Measurements from ENCODE around the gene DISC1.

DNA sequence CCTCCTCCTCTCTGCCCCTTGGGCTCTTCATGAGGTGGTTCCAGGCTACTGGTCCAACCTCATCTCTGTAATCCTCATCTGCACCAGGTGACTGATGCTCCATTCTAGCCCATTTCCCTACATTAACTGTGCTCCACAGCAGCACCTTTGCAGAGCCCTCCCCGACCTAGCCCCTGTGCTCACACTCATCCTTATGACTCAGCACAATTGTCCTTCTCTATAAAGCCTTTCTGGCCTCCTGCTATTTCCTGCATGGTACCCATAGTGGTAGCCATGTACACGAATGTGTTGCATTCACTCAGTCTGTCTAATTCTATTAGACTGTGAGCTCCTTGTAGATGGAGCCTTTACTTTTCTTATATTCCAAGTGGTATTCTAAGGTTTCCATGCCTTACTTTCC is 339.0 kb downstream of the DISC1 start:
- TF ChIP-seq, protein P1, sequence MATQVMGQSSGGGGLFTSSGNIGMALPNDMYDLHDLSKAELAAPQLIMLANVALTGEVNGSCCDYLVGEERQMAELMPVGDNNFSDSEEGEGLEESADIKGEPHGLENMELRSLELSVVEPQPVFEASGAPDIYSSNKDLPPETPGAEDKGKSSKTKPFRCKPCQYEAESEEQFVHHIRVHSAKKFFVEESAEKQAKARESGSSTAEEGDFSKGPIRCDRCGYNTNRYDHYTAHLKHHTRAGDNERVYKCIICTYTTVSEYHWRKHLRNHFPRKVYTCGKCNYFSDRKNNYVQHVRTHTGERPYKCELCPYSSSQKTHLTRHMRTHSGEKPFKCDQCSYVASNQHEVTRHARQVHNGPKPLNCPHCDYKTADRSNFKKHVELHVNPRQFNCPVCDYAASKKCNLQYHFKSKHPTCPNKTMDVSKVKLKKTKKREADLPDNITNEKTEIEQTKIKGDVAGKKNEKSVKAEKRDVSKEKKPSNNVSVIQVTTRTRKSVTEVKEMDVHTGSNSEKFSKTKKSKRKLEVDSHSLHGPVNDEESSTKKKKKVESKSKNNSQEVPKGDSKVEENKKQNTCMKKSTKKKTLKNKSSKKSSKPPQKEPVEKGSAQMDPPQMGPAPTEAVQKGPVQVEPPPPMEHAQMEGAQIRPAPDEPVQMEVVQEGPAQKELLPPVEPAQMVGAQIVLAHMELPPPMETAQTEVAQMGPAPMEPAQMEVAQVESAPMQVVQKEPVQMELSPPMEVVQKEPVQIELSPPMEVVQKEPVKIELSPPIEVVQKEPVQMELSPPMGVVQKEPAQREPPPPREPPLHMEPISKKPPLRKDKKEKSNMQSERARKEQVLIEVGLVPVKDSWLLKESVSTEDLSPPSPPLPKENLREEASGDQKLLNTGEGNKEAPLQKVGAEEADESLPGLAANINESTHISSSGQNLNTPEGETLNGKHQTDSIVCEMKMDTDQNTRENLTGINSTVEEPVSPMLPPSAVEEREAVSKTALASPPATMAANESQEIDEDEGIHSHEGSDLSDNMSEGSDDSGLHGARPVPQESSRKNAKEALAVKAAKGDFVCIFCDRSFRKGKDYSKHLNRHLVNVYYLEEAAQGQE (IDR thresholded peaks at IDR 0.05; ENCODE audit: insufficient replicate concordance, low read depth), result no peak
- TF ChIP-seq, protein P2, sequence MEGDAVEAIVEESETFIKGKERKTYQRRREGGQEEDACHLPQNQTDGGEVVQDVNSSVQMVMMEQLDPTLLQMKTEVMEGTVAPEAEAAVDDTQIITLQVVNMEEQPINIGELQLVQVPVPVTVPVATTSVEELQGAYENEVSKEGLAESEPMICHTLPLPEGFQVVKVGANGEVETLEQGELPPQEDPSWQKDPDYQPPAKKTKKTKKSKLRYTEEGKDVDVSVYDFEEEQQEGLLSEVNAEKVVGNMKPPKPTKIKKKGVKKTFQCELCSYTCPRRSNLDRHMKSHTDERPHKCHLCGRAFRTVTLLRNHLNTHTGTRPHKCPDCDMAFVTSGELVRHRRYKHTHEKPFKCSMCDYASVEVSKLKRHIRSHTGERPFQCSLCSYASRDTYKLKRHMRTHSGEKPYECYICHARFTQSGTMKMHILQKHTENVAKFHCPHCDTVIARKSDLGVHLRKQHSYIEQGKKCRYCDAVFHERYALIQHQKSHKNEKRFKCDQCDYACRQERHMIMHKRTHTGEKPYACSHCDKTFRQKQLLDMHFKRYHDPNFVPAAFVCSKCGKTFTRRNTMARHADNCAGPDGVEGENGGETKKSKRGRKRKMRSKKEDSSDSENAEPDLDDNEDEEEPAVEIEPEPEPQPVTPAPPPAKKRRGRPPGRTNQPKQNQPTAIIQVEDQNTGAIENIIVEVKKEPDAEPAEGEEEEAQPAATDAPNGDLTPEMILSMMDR (IDR thresholded peaks at IDR 0.05; ENCODE audit: insufficient read depth, low read length), result no peak

Data from HL-60 (cell line).